Central memory CD8-positive, alpha-beta T cell (primary cell): ENCODE results near the gene VSIG10.

Experiments used
- ATAC-seq: fragments of 150-1000 bp; cut with Tn5 transposase; replicated peaks from 2 replicates; pipeline ENCODE4 v1.10.0; 2022; ENCODE audit warnings: mild to moderate bottlenecking, moderate FRiP score, moderate number of reproducible peaks; ENCODE audit not compliant: poor library complexity, severe bottlenecking; ENCODE audit errors: extremely low read depth
- DNase-seq, 2 donors: peaks; one replicate each; pipeline ENCODE4 v3.0.0; 2021; ENCODE audit warnings: low spot score in 2 of 2
- H3K27ac Mint-ChIP-seq: one replicate; pipeline ENCODE4 v1.8.0; 2022; ENCODE audit warnings: low read depth, mild to moderate bottlenecking, moderate library complexity, mixed read lengths
- H3K27me3 Mint-ChIP-seq: one replicate; pipeline ENCODE4 v1.8.0; 2022; ENCODE audit warnings: mixed read lengths
- H3K36me3 Mint-ChIP-seq: one replicate; pipeline ENCODE4 v1.8.0; 2022; ENCODE audit warnings: mild to moderate bottlenecking, moderate library complexity, mixed read lengths; ENCODE audit not compliant: insufficient read depth
- H3K4me1 Mint-ChIP-seq: one replicate; pipeline ENCODE4 v1.8.0; 2022; ENCODE audit warnings: mixed read lengths
- H3K4me3 Mint-ChIP-seq: one replicate; pipeline ENCODE4 v1.8.0; 2022; ENCODE audit warnings: mild to moderate bottlenecking, moderate library complexity, mixed read lengths
- H3K9me3 Mint-ChIP-seq: one replicate; pipeline ENCODE4 v1.8.0; 2022; ENCODE audit warnings: mixed read lengths

The VSIG10 gene

GRCh38 chr12:118061873-118062843 lies 41.7 kb downstream of the VSIG10 start:
- DNase-seq, result no peak
- Mint-ChIP-seq H3K27me3 (peaks cover 8% of the 10 kb centered on the region), H3K9me3 (no peaks in the 10 kb centered on the region), H3K4me1 (peaks cover 44% of the 10 kb centered on the region), H3K36me3 (peaks cover 19% of the 10 kb centered on the region), H3K4me3 (peak overlapping the region; percentile 91), H3K27ac (peak overlapping the region; percentile 96)
- ATAC-seq, result no peak

- peaks cover 46% of the 10 kb centered on the region for H3K4me1 Mint-ChIP-seq
- no peaks in the 10 kb centered on the region for H3K27me3 Mint-ChIP-seq
- no peaks in the 10 kb centered on the region for H3K9me3 Mint-ChIP-seq
- H3K4me3 Mint-ChIP-seq, result peak within 1 kb of the TSS; percentile 91
- H3K27ac Mint-ChIP-seq, result peak within 1 kb of the TSS; percentile 96
- DNase-seq (no peak), ATAC-seq (peak; percentile 15)
- peaks cover 19% of the 10 kb centered on the region for H3K36me3 Mint-ChIP-seq
These were observed 42.6 kb downstream of the VSIG10 start, which contains the start of gene WSB2 for GRCh38 chr12:118061011-118061872. TSS of gene WSB2 (minus strand) at chr12:118061179. CDS start at chr12:118061048, 131 bp downstream.

GRCh38 chr12:118060301-118061010 lies 43.4 kb downstream of the VSIG10 start:
- Mint-ChIP-seq H3K9me3 (no peaks in the 10 kb centered on the region), H3K4me3 (peak overlapping the region; percentile 91), H3K4me1 (peaks cover 50% of the 10 kb centered on the region), H3K27ac (peak overlapping the region; percentile 96), H3K36me3 (peaks cover 19% of the 10 kb centered on the region), H3K27me3 (no peaks in the 10 kb centered on the region)
- no peak for ATAC-seq
- DNase-seq, result peak; percentile 17 to 20

- H3K36me3 Mint-ChIP-seq, result peaks cover 19% of the 10 kb centered on the region
- peak overlapping the region; percentile 91 for H3K4me3 Mint-ChIP-seq
- no peaks in the 10 kb centered on the region for H3K27me3 Mint-ChIP-seq
- DNase-seq, result no peak
- ATAC-seq, result peak; percentile 25
- H3K9me3 Mint-ChIP-seq, result no peaks in the 10 kb centered on the region
- peak overlapping the region; percentile 96 for H3K27ac Mint-ChIP-seq
- H3K4me1 Mint-ChIP-seq, result peaks cover 44% of the 10 kb centered on the region
These were observed 44.2 kb downstream of the VSIG10 start for GRCh38 chr12:118059341-118060191.

- peaks cover 17% of the 10 kb centered on the region for H3K36me3 Mint-ChIP-seq
- peak overlapping the region; percentile 96 for H3K27ac Mint-ChIP-seq
- DNase-seq (peak in 1 of 2 donors; percentile 28), ATAC-seq (peak; percentile 82)
- no peaks in the 10 kb centered on the region for H3K9me3 Mint-ChIP-seq
- peak overlapping the region; percentile 91 for H3K4me3 Mint-ChIP-seq
- no peaks in the 10 kb centered on the region for H3K27me3 Mint-ChIP-seq
- H3K4me1 Mint-ChIP-seq, result peaks cover 40% of the 10 kb centered on the region
These were observed 44.9 kb downstream of the VSIG10 start for GRCh38 chr12:118058881-118059280.

- Mint-ChIP-seq H3K4me1 (peaks cover 44% of the 10 kb centered on the region), H3K4me3 (peak overlapping the region; percentile 91), H3K9me3 (no peaks in the 10 kb centered on the region), H3K36me3 (peaks cover 20% of the 10 kb centered on the region), H3K27ac (peak overlapping the region; percentile 96), H3K27me3 (no peaks in the 10 kb centered on the region)
- ATAC-seq, result no peak
- DNase-seq, result no peak
These were observed 45.6 kb downstream of the VSIG10 start for GRCh38 chr12:118058227-118058626.

- H3K27ac Mint-ChIP-seq, result peak overlapping the region; percentile 79
- no peaks in the 10 kb centered on the region for H3K27me3 Mint-ChIP-seq
- peaks cover 52% of the 10 kb centered on the region for H3K4me1 Mint-ChIP-seq
- H3K4me3 Mint-ChIP-seq, result no peak overlapping the region
- no peak for DNase-seq
- H3K9me3 Mint-ChIP-seq, result no peaks in the 10 kb centered on the region
- ATAC-seq, result no peak
- H3K36me3 Mint-ChIP-seq, result peaks cover 29% of the 10 kb centered on the region
These were observed 47.7 kb downstream of the VSIG10 start for GRCh38 chr12:118055865-118056773.

- ATAC-seq (peak; percentile 30), DNase-seq (peak; percentile 45 to 66)
- Mint-ChIP-seq H3K4me3 (no peak overlapping the region), H3K27me3 (no peaks in the 10 kb centered on the region), H3K4me1 (peaks cover 54% of the 10 kb centered on the region), H3K9me3 (no peaks in the 10 kb centered on the region), H3K27ac (no peak overlapping the region), H3K36me3 (peaks cover 32% of the 10 kb centered on the region)
These were observed 48.7 kb downstream of the VSIG10 start for GRCh38 chr12:118055144-118055557.

- Mint-ChIP-seq H3K27ac (peak overlapping the region; percentile 98), H3K9me3 (no peaks in the 10 kb centered on the region), H3K4me1 (peaks cover 44% of the 10 kb centered on the region), H3K27me3 (no peaks in the 10 kb centered on the region), H3K4me3 (peak overlapping the region; percentile 61), H3K36me3 (peaks cover 24% of the 10 kb centered on the region)
- peak; percentile 87 for ATAC-seq
- peak in 1 of 2 donors; percentile 44 for DNase-seq
These were observed 50.5 kb downstream of the VSIG10 start for GRCh38 chr12:118053071-118053985.
